OCI-LY7 (cell line): ENCODE data around the gene GPR61. TPM values are rescaled to one million over a fixed set of nuclear protein-coding genes. Genes with fewer than 3 reads are reported as not detected.

Source experiments
- BruUV-seq: library from RNA; stranded (reverse); fragments of 400-500 nt; replicated peaks from 2 replicates; lab custom pipeline; 2021; lab: Mats Ljungman, UMichigan
- CTCF ChIA-PET: fragments of 300-600 bp; sonication (Branson Sonifier 250); formaldehyde crosslinking; loops from one replicate; lab custom pipeline; 2022; ENCODE audit warnings: antibody characterized with exemption; ENCODE audit not compliant: unreplicated experiment; lab: Charles Lee
- POLR2A ChIA-PET: fragments of 300-600 bp; sonication (Branson Sonifier 250); formaldehyde crosslinking; loops from one replicate; lab custom pipeline; 2022; ENCODE audit warnings: antibody characterized with exemption; lab: Charles Lee
- DNase-seq: peaks from one replicate; pipeline ENCODE4 v3.0.0-alpha.2; 2015; ENCODE audit warnings: low spot score
- H2AFZ ChIP-seq: fragments of 200-600 bp; sonication (generic), shearing (Covaris generic); 2 replicates; pipeline ENCODE4 v1.6.1; 2014; ENCODE audit warnings: mild to moderate bottlenecking, antibody characterized with exemption, low read length, moderate library complexity
- H3K27ac ChIP-seq: fragments of 200-600 bp; sonication (generic); 2 replicates; pipeline ENCODE4 v1.5.1; 2014; ENCODE audit warnings: mixed run types, low read depth, mild to moderate bottlenecking, moderate library complexity, low read length, inconsistent platforms; ENCODE audit not compliant: poor library complexity, severe bottlenecking
- H3K36me3 ChIP-seq: fragments of 200-600 bp; sonication (generic); 2 replicates; pipeline ENCODE4 v1.6.1; 2014; ENCODE audit warnings: mild to moderate bottlenecking, antibody characterized with exemption, low read length, moderate library complexity, mixed read lengths; ENCODE audit not compliant: insufficient read depth
- H3K4me1 ChIP-seq: fragments of 200-600 bp; sonication (generic); 2 replicates; pipeline ENCODE4 v1.5.1; 2014; ENCODE audit warnings: mild to moderate bottlenecking, low read length; ENCODE audit not compliant: insufficient read depth, poor library complexity, severe bottlenecking
- H3K4me2 ChIP-seq: fragments of 200-600 bp; sonication (generic); 2 replicates; pipeline ENCODE4 v1.6.1; 2014; ENCODE audit warnings: mild to moderate bottlenecking, low read length
- H3K4me3 ChIP-seq: fragments of 200-600 bp; sonication (generic); 2 replicates; pipeline ENCODE4 v1.5.1; 2014; ENCODE audit warnings: mild to moderate bottlenecking, low read depth, low read length; ENCODE audit not compliant: poor library complexity, severe bottlenecking
- H3K79me2 ChIP-seq: fragments of 200-600 bp; sonication (generic); 2 replicates; pipeline ENCODE4 v1.6.1; 2016; ENCODE audit warnings: low read depth, mild to moderate bottlenecking, low read length, moderate library complexity, mixed read lengths; ENCODE audit not compliant: insufficient read depth
- H3K9me2 ChIP-seq: fragments of 200-600 bp; sonication (generic); 2 replicates; pipeline ENCODE4 v1.6.1; 2016; ENCODE audit warnings: mild to moderate bottlenecking, low read length, mixed read lengths; ENCODE audit not compliant: insufficient read depth
- H3K9me3 ChIP-seq: fragments of 200-600 bp; sonication (generic); 2 replicates; pipeline ENCODE4 v1.6.1; 2014; ENCODE audit warnings: mild to moderate bottlenecking, mixed run types, low read length, mixed read lengths
- H4K20me1 ChIP-seq: fragments of 200-600 bp; sonication (generic); 2 replicates; pipeline ENCODE4 v1.6.1; 2014; ENCODE audit warnings: mild to moderate bottlenecking, antibody characterized with exemption, low read length, moderate library complexity, mixed read lengths; ENCODE audit not compliant: insufficient read depth
- CTCF ChIP-seq: fragments of 200-600 bp; sonication (generic); conservative IDR thresholded peaks from 2 replicates; pipeline ENCODE4 v1.5.1; 2014; ENCODE audit warnings: mild to moderate bottlenecking, antibody characterized with exemption, low read length, moderate library complexity, mixed read lengths
- EZH2phosphoT487 ChIP-seq: fragments of 200-600 bp; sonication (generic); IDR thresholded peaks from 2 replicates; pipeline ENCODE4 v1.6.1; 2018; ENCODE audit warnings: low read depth, borderline replicate concordance, mild to moderate bottlenecking, mixed run types, antibody characterized with exemption, low read length, moderate library complexity, mixed read lengths
- intact Hi-C: fragments of 100-400 bp; cut with micrococcal nuclease; formaldehyde crosslinking; loops from one replicate; pipeline ENCODE4 v1.10.0; 2022; ENCODE audit not compliant: unreplicated experiment
- total RNA-seq, 2 experiments: library from RNA; depleted of rRNA in 1 of 2; stranded (reverse); fragments of >200 nt in 1 of 2; shearing (Covaris generic) in 1 of 2; gene quantifications; 2 replicates each; pipeline ENCODE4 v1.2.3, GENCODE V29; 2014 to 2022

The GPR61 gene
- total RNA-seq, 2 experiments from 2014 or later: not detected

- H3K4me1 ChIP-seq: peaks cover 25% of the 10 kb centered on the region
- TF ChIP-seq CTCF: peak; percentile 96
- TF ChIP-seq EZH2phosphoT487: no peak
- no peaks in the 10 kb centered on the region for H3K9me3 ChIP-seq
- BruUV-seq: no TSS peak
- peaks cover 40% of the 10 kb centered on the region for H3K79me2 ChIP-seq
- intact Hi-C loops: loop anchor here (1.0 to 2.0 kb wide), 4 partner anchors 74 to 438 kb away; partner anchors contain the start of gene AHCYL1
- H4K20me1 ChIP-seq: peaks cover 14% of the 10 kb centered on the region
- peak overlapping the region; percentile 95 for H3K4me2 ChIP-seq
- H3K36me3 ChIP-seq: peaks cover 6% of the 10 kb centered on the region
- ChIA-PET CTCF (interaction anchor here (0.5 to 1.5 kb wide), 7 partner anchors 40 to 438 kb away, joined by 3 to 14 read pairs (median 5); partner anchors contain the start of gene AHCYL1), POLR2A (interaction anchor here (0.6 to 1.5 kb wide), 3 partner anchors 78 to 290 kb away, joined by 3 to 6 read pairs (median 5); no protein-coding TSS in a partner anchor)
- peak overlapping the region; percentile 79 for H3K27ac ChIP-seq
- peak overlapping the region; percentile 89 for H2AFZ ChIP-seq
- peak overlapping the region; percentile 85 for H3K4me3 ChIP-seq
- DNase-seq: peak; percentile 91
- no peaks in the 10 kb centered on the region for H3K9me2 ChIP-seq
Measured at GRCh38 chr1:109546311-109547109, 6.8 kb downstream of the GPR61 start.

- intact Hi-C loops: loop anchor here (2.0 kb wide), 1 partner anchor 73 kb away; no protein-coding TSS in a partner anchor
- H3K4me1 ChIP-seq: peaks cover 25% of the 10 kb centered on the region
- H3K9me3 ChIP-seq: no peaks in the 10 kb centered on the region
- H3K36me3 ChIP-seq: peaks cover 14% of the 10 kb centered on the region
- peaks cover 15% of the 10 kb centered on the region for H4K20me1 ChIP-seq
- no peaks in the 10 kb centered on the region for H3K9me2 ChIP-seq
- H3K79me2 ChIP-seq: peaks cover 52% of the 10 kb centered on the region
- ChIA-PET CTCF (interaction anchor here (1.2 to 2.0 kb wide), 2 partner anchors 93 to 437 kb away, joined by 3 to 8 read pairs; partner anchors contain the start of gene AHCYL1), POLR2A (interaction anchor here (0.8 to 2.7 kb wide), 7 partner anchors 11 to 487 kb away, joined by 3 to 14 read pairs (median 3); partner anchors contain the start of genes AMPD2, GNAT2, GSTM4 and STRIP1)
- BruUV-seq: TSS peak; percentile 96
- DNase-seq: peak; percentile 39
- H3K27ac ChIP-seq: peak overlapping the region; percentile 79
- peak overlapping the region; percentile 95 for H3K4me2 ChIP-seq
- H3K4me3 ChIP-seq: peak overlapping the region; percentile 85
- TF ChIP-seq CTCF (0 out of 2 replicates have a peak, but pooled peaks have one; percentile 8), EZH2phosphoT487 (no peak)
- peak overlapping the region; percentile 89; the same call in 1 of the 2 replicates for H2AFZ ChIP-seq
Measured at GRCh38 chr1:109547463-109548320, 8.0 kb downstream of the GPR61 start.
